ENCODE data around the gene ITPKB.

ITPKB gene

GRCh38 chr1:226696547-226696946 lies 42.5 kb downstream of the ITPKB start:
- no peaks in the 10 kb centered on the region for H3K4me1 ChIP-seq (ENCODE audit: insufficient read depth, low read length)
- 0 out of 2 replicates have a peak overlapping the region, but pooled peaks have one; percentile 30 for H3K27ac ChIP-seq (ENCODE audit: low read length)

GRCh38 chr1:226695335-226695900 lies 43.7 kb downstream of the ITPKB start:
- Histone ChIP-seq H3K9me3 (ENCODE audit: insufficient read depth, low read length, severe bottlenecking) (no peaks in the 10 kb centered on the region), H3K9ac (ENCODE audit: low read depth, low read length) (no peak overlapping the region), H3K4me2 (ENCODE audit: insufficient read depth, low read length) (no peak overlapping the region), H3K36me3 (ENCODE audit: insufficient read depth, low read length) (peaks cover 65% of the 10 kb centered on the region), H3K4me1 (ENCODE audit: insufficient read depth, low read length) (no peaks in the 10 kb centered on the region), H3K4me3 (ENCODE audit: low read depth in 1 of 2, low read length in 2 of 2) (no peak overlapping the region), H3K27ac (ENCODE audit: low read length) (no peak overlapping the region), H4K20me1 (ENCODE audit: insufficient read depth, low read length) (peaks cover 5% of the 10 kb centered on the region; the same call in 1 of the 2 replicates), H2AFZ (ENCODE audit: low read depth, low read length) (no peak overlapping the region), H3K27me3 (ENCODE audit: insufficient read depth, low read length, poor library complexity) (no peaks in the 10 kb centered on the region), H3K79me2 (ENCODE audit: insufficient read depth, low read length) (peaks cover 33% of the 10 kb centered on the region)
- TF ChIP-seq EZH2 (IDR thresholded peaks at IDR 0.05; ENCODE audit: borderline replicate concordance, low read depth, low read length, severe bottlenecking) (no peak), CTCF (IDR thresholded peaks at IDR 0.05; ENCODE audit: borderline replicate concordance, extremely low read depth, low read length, poor library complexity, severe bottlenecking) (no peak)
- DNase-seq (no peak), ATAC-seq (ENCODE audit: insufficient read depth, low read depth) (no peak)

More at GRCh38 chr1:226696547-226696946, 42.5 kb downstream of the ITPKB start:
- Histone ChIP-seq H3K4me3 (ENCODE audit: low read depth in 1 of 2, low read length in 2 of 2) (no peak overlapping the region), H3K9me3 (ENCODE audit: insufficient read depth, low read length, severe bottlenecking) (no peaks in the 10 kb centered on the region), H3K27me3 (ENCODE audit: insufficient read depth, low read length, poor library complexity) (no peaks in the 10 kb centered on the region), H4K20me1 (ENCODE audit: insufficient read depth, low read length) (peaks cover 5% of the 10 kb centered on the region; the same call in 1 of the 2 replicates), H3K9ac (ENCODE audit: low read depth, low read length) (no peak overlapping the region), H3K36me3 (ENCODE audit: insufficient read depth, low read length) (peaks cover 55% of the 10 kb centered on the region), H3K4me2 (ENCODE audit: insufficient read depth, low read length) (no peak overlapping the region), H3K79me2 (ENCODE audit: insufficient read depth, low read length) (peaks cover 34% of the 10 kb centered on the region), H2AFZ (ENCODE audit: low read depth, low read length) (no peak overlapping the region)
- TF ChIP-seq EZH2 (IDR thresholded peaks at IDR 0.05; ENCODE audit: borderline replicate concordance, low read depth, low read length, severe bottlenecking), result no peak
- TF ChIP-seq CTCF (IDR thresholded peaks at IDR 0.05; ENCODE audit: borderline replicate concordance, extremely low read depth, low read length, poor library complexity, severe bottlenecking), result no peak
- DNase-seq (no peak), ATAC-seq (ENCODE audit: insufficient read depth, low read depth) (no peak)

DNA sequence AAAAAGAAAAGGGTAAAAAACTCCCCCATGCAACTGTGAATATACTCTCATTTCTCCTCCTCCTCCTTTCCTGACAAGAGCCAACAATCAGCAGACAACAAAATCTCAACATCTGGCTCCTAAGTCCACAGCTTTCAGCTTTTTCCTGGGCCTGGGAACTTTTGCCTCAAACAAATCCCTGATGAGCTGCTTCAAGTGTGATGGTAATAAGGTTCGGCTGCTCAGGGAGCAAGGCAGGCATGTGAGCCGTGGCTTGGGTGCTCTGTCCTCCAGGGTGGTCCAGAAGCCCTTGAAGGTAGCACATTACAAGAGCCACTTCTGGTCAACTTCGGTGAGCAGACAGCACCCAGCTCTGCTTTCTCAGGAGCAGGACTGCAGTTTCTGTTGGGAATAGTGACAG lies 46.3 kb downstream of the ITPKB start:
- Histone ChIP-seq H4K20me1 (ENCODE audit: insufficient read depth, low read length) (peaks cover 12% of the 10 kb centered on the region; the same call in 1 of the 2 replicates), H3K4me2 (ENCODE audit: insufficient read depth, low read length) (no peak overlapping the region), H3K9me3 (ENCODE audit: insufficient read depth, low read length, severe bottlenecking) (no peaks in the 10 kb centered on the region), H3K4me1 (ENCODE audit: insufficient read depth, low read length) (no peaks in the 10 kb centered on the region), H3K36me3 (ENCODE audit: insufficient read depth, low read length) (peaks cover 48% of the 10 kb centered on the region), H3K9ac (ENCODE audit: low read depth, low read length) (no peak overlapping the region), H3K4me3 (ENCODE audit: low read depth in 1 of 2, low read length in 2 of 2) (no peak overlapping the region), H3K27me3 (ENCODE audit: insufficient read depth, low read length, poor library complexity) (no peaks in the 10 kb centered on the region), H3K79me2 (ENCODE audit: insufficient read depth, low read length) (peaks cover 27% of the 10 kb centered on the region), H3K27ac (ENCODE audit: low read length) (no peak overlapping the region), H2AFZ (ENCODE audit: low read depth, low read length) (no peak overlapping the region)
- DNase-seq (no peak), ATAC-seq (ENCODE audit: insufficient read depth, low read depth) (no peak)
- TF ChIP-seq EZH2 (IDR thresholded peaks at IDR 0.05; ENCODE audit: borderline replicate concordance, low read depth, low read length, severe bottlenecking) (no peak), CTCF (IDR thresholded peaks at IDR 0.05; ENCODE audit: borderline replicate concordance, extremely low read depth, low read length, poor library complexity, severe bottlenecking) (no peak)

All from DND-41 (cell line).